A549 (cell line): ENCODE results near the gene FGD4. TPM values are rescaled to one million over a fixed set of nuclear protein-coding genes. Genes with fewer than 3 reads are reported as not detected.

Experiments used
- ATAC-seq, 2 experiments: fragments of 200-7000 bp in 1 of 2; fragments of >200 bp in 1 of 2; cut with Nextera tagmentation in 1 of 2; cut with Tn5 transposase in 1 of 2; 3 replicates each; pipeline versions ENCODE4 v1.8.0 to v1.9.1; 2018 to 2020; ENCODE audit warnings: mild to moderate bottlenecking in 1 of 2, moderate library complexity in 1 of 2
- CTCF ChIA-PET: fragments of 300-600 bp; sonication (Branson Sonifier 250); formaldehyde crosslinking; extraction: SDS; loops from one replicate; lab custom pipeline; 2021; ENCODE audit warnings: antibody characterized with exemption, inconsistent platforms; lab: Yijun Ruan, JAX
- POLR2A ChIA-PET: fragments of 350-600 bp; formaldehyde crosslinking; extraction: SDS; loops from one replicate; lab custom pipeline; 2021; ENCODE audit warnings: antibody characterized with exemption, inconsistent platforms; lab: Yijun Ruan, JAX
- DNase-seq, 2 experiments: peaks; one replicate each; pipeline versions ENCODE4 v3.0.0 to v3.0.0-alpha.2; 2011 to 2016; ENCODE audit warnings: low read depth in 1 of 2, low spot score in 1 of 2
- FAIRE-seq: peaks from 2 replicates; lab custom pipeline; 2011; peaks lifted over from hg19 to GRCh38; lab: Jason Lieb, UNC
- H3K27ac ChIP-seq, 2 experiments: fragments of >200 bp; sonication (Bioruptor Twin); formaldehyde crosslinking; 3 replicates each; pipeline ENCODE4 v1.5.1; 2016 to 2017
- H3K4me1 ChIP-seq: fragments of >200 bp; sonication (Bioruptor Twin); formaldehyde crosslinking; 3 replicates; pipeline ENCODE4 v1.6.1; 2016
- H3K4me2 ChIP-seq: fragments of >200 bp; sonication (Bioruptor Twin); formaldehyde crosslinking; 3 replicates; pipeline ENCODE4 v1.6.1; 2016
- H3K4me3 ChIP-seq: fragments of >200 bp; sonication (Bioruptor Twin); formaldehyde crosslinking; 3 replicates; pipeline ENCODE4 v1.5.1; 2016
- H3K9me3 ChIP-seq: fragments of >200 bp; sonication (Bioruptor Twin); formaldehyde crosslinking; 3 replicates; pipeline ENCODE4 v1.6.1; 2016
- BHLHE40 ChIP-seq: IDR thresholded peaks from 2 replicates; pipeline ENCODE4 v1.6.1; 2012; ENCODE audit warnings: low read depth, low read length, inconsistent platforms
- CBX8 ChIP-seq: fragments of 200-600 bp; sonication (generic); IDR thresholded peaks from 2 replicates; pipeline ENCODE4 v1.6.1; 2016
- CHD2 ChIP-seq: fragments of 150-350 bp; IDR thresholded peaks from 2 replicates; pipeline ENCODE4 v1.6.1; 2014; ENCODE audit warnings: low read length; ENCODE audit not compliant: partially characterized antibody
- E2F6 ChIP-seq: IDR thresholded peaks from 2 replicates; pipeline ENCODE4 v1.6.1; 2012; ENCODE audit warnings: low read depth, borderline replicate concordance
- EHF ChIP-seq: fragments of 250-450 bp; sonication (Bioruptor Pico); IDR thresholded peaks from 2 replicates; pipeline ENCODE4 v1.5.0; 2020; ENCODE audit warnings: mild to moderate bottlenecking
- EHMT2 ChIP-seq: fragments of 200-600 bp; sonication (generic); IDR thresholded peaks from 2 replicates; pipeline ENCODE4 v1.6.1; 2016; ENCODE audit warnings: antibody characterized with exemption, low read depth, mild to moderate bottlenecking, moderate library complexity
- HDAC2 ChIP-seq: fragments of 200-600 bp; sonication (generic); IDR thresholded peaks from 2 replicates; pipeline ENCODE4 v1.6.1; 2016
- HES2 ChIP-seq: fragments of >200 bp; sonication (Bioruptor Twin); formaldehyde crosslinking; IDR thresholded peaks from 2 replicates; pipeline ENCODE4 v1.6.1; 2016
- HOXA7 ChIP-seq: fragments of 250-450 bp; sonication (Bioruptor Pico); IDR thresholded peaks from 2 replicates; pipeline ENCODE4 v1.5.0; 2020; ENCODE audit warnings: mild to moderate bottlenecking, moderate library complexity
- HOXB5 ChIP-seq: fragments of 250-450 bp; sonication (Bioruptor Pico); IDR thresholded peaks from 2 replicates; pipeline ENCODE4 v1.5.0; 2020; ENCODE audit warnings: mild to moderate bottlenecking, moderate library complexity
- JUN ChIP-seq, 2 experiments: fragments of >200 bp; sonication (Bioruptor Twin); formaldehyde crosslinking; IDR thresholded peaks; 2 replicates in 1 of 2; 3 replicates in 1 of 2; pipeline ENCODE4 v1.6.1; 2016 to 2017
- JUNB ChIP-seq: fragments of >200 bp; sonication (Bioruptor Twin); formaldehyde crosslinking; IDR thresholded peaks from 2 replicates; pipeline ENCODE4 v1.6.1; 2016
- KDM5A ChIP-seq: fragments of 200-600 bp; sonication (generic); IDR thresholded peaks from 2 replicates; pipeline ENCODE4 v1.6.1; 2016; ENCODE audit warnings: antibody characterized with exemption, mild to moderate bottlenecking
- MAZ ChIP-seq: fragments of 150-350 bp; IDR thresholded peaks from 2 replicates; pipeline ENCODE4 v1.6.1; 2014; ENCODE audit warnings: antibody characterized with exemption, low read depth, low read length, borderline replicate concordance
- NPAS2 ChIP-seq: fragments of 250-450 bp; sonication (Bioruptor Pico); IDR thresholded peaks from 2 replicates; pipeline ENCODE4 v1.8.0; 2022; ENCODE audit warnings: mild to moderate bottlenecking, moderate library complexity, borderline replicate concordance
- PHF8 ChIP-seq: fragments of 200-600 bp; sonication (generic); IDR thresholded peaks from 2 replicates; pipeline ENCODE4 v1.6.1; 2016; ENCODE audit warnings: low read depth, mild to moderate bottlenecking, antibody characterized with exemption, moderate library complexity, borderline replicate concordance
- RAD21 ChIP-seq, 2 experiments: fragments of >200 bp in 1 of 2; sonication (Bioruptor Twin) in 1 of 2; formaldehyde crosslinking in 1 of 2; IDR thresholded peaks in 1 of 2; conservative IDR thresholded peaks in 1 of 2; 2 replicates in 1 of 2; 3 replicates in 1 of 2; pipeline ENCODE4 v1.6.1; 2012 to 2018; ENCODE audit warnings: inconsistent platforms in 1 of 2
- RARB ChIP-seq: fragments of 250-450 bp; sonication (Bioruptor Pico); IDR thresholded peaks from 2 replicates; pipeline ENCODE4 v1.8.0; 2021; ENCODE audit warnings: mild to moderate bottlenecking, moderate library complexity
- SMC3 ChIP-seq: fragments of >200 bp; sonication (Bioruptor Twin); formaldehyde crosslinking; IDR thresholded peaks from 3 replicates; pipeline ENCODE4 v1.6.1; 2018; ENCODE audit warnings: inconsistent platforms
- WGBS: methylation state at CpG from one replicate; pipeline ENCODE4 v1.1.6; 2017; ENCODE audit errors: missing lambda C conversion rate; 5-methylcytosine and 5-hydroxymethylcytosine counted together
- polyA plus RNA-seq, 4 experiments: library from polyadenylated mRNA; depleted of rRNA in 3 of 4; stranded (reverse); fragments of >200 nt; fragmentation: RNase III in 1 of 4; extraction: RNeasy Plus Mini Kit Qiagen cat#74134 plus additional on column Dnase treatment in 1 of 4; gene quantifications; 2 replicates in 3 of 4; 3 replicates in 1 of 4; pipeline ENCODE4 v1.2.3, GENCODE V29; 2011 to 2017
- TF ChIP-seq, protein P1 (sequence below): fragments of 250-450 bp; sonication (Bioruptor Pico); IDR thresholded peaks from 2 replicates; pipeline ENCODE4 v1.5.0; 2021; ENCODE audit warnings: mild to moderate bottlenecking, moderate library complexity, borderline replicate concordance
- TF ChIP-seq, protein P2 (sequence below): fragments of >200 bp; sonication (Bioruptor Twin); formaldehyde crosslinking; IDR thresholded peaks from 3 replicates; pipeline ENCODE4 v1.6.1; 2016
- TF ChIP-seq, protein P3 (sequence below): fragments of 150-350 bp; IDR thresholded peaks from 2 replicates; pipeline ENCODE4 v1.6.1; 2014; ENCODE audit warnings: low read depth, mild to moderate bottlenecking, low read length
- TF ChIP-seq, protein P4 (sequence below): fragments of >200 bp; sonication (Bioruptor Twin); formaldehyde crosslinking; IDR thresholded peaks from 3 replicates; pipeline ENCODE4 v1.5.1; 2016
- TF ChIP-seq, protein P5 (sequence below): fragments of 200-600 bp; sonication (generic); IDR thresholded peaks from 2 replicates; pipeline ENCODE4 v1.6.1; 2016; ENCODE audit warnings: antibody characterized with exemption, mild to moderate bottlenecking, moderate library complexity

Gene FGD4
- polyA plus RNA-seq, 2 of the 4 experiments (the other 2 are of a cell fraction) = 2.2 to 6.0 TPM

DNA sequence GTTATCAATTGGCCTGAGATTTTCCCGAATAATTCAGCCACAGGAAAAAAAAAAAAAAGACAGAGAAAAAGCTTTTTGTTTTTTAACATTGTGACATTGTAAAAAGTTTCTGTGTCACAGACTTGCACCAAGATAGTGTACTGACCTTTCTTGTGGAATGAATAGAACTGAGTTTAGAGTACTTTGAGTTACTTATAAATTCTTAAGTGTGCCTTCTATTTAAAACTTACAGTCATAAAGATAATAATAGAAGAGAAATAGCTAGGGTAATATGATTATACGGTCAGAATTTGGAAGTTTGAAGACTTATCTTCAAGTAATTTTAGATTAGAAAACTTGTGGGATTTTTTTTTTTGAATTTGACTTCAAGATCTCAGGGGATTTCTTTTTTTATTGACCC, 88.8 kb downstream of the FGD4 start:
- Histone ChIP-seq H3K4me3 (no peak overlapping the region), H3K27ac (no peak overlapping the region), H3K4me2 (no peak overlapping the region), H3K9me3 (no peaks in the 10 kb centered on the region)
- no peak for ATAC-seq
- ChIA-PET CTCF (interaction anchor here (1.2 kb wide), 1 partner anchor 20 kb away, joined by 4 read pairs; no protein-coding TSS in a partner anchor), POLR2A (no interaction called here)
- no peak for FAIRE-seq
- TF ChIP-seq E2F6 (no peak), SMC3 (no peak), EHF (no peak), RAD21 (conservative IDR thresholded peaks at IDR 0.05 in 1 of 2, IDR thresholded peaks at IDR 0.05 in 1 of 2) (no peak), RARB (no peak), CHD2 (no peak), NPAS2 (no peak), MAZ (no peak)
- TF ChIP-seq, protein P1, sequence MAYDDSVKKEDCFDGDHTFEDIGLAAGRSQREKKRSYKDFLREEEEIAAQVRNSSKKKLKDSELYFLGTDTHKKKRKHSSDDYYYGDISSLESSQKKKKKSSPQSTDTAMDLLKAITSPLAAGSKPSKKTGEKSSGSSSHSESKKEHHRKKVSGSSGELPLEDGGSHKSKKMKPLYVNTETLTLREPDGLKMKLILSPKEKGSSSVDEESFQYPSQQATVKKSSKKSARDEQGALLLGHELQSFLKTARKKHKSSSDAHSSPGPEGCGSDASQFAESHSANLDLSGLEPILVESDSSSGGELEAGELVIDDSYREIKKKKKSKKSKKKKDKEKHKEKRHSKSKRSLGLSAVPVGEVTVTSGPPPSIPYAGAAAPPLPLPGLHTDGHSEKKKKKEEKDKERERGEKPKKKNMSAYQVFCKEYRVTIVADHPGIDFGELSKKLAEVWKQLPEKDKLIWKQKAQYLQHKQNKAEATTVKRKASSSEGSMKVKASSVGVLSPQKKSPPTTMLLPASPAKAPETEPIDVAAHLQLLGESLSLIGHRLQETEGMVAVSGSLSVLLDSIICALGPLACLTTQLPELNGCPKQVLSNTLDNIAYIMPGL = no peak
- TF ChIP-seq, protein P2, sequence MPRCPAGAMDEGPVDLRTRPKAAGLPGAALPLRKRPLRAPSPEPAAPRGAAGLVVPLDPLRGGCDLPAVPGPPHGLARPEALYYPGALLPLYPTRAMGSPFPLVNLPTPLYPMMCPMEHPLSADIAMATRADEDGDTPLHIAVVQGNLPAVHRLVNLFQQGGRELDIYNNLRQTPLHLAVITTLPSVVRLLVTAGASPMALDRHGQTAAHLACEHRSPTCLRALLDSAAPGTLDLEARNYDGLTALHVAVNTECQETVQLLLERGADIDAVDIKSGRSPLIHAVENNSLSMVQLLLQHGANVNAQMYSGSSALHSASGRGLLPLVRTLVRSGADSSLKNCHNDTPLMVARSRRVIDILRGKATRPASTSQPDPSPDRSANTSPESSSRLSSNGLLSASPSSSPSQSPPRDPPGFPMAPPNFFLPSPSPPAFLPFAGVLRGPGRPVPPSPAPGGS = no peak
- TF ChIP-seq, protein P3, sequence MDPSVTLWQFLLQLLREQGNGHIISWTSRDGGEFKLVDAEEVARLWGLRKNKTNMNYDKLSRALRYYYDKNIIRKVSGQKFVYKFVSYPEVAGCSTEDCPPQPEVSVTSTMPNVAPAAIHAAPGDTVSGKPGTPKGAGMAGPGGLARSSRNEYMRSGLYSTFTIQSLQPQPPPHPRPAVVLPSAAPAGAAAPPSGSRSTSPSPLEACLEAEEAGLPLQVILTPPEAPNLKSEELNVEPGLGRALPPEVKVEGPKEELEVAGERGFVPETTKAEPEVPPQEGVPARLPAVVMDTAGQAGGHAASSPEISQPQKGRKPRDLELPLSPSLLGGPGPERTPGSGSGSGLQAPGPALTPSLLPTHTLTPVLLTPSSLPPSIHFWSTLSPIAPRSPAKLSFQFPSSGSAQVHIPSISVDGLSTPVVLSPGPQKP = no peak
- TF ChIP-seq, all 56 proteins: peak for 0
- H3K4me1 ChIP-seq = peaks cover 8% of the 10 kb centered on the region; the same call in 1 of the 3 replicates
- DNase-seq = no peak
- 84% methylated on average over 2 of the region's 2 CpGs for WGBS

DNA sequence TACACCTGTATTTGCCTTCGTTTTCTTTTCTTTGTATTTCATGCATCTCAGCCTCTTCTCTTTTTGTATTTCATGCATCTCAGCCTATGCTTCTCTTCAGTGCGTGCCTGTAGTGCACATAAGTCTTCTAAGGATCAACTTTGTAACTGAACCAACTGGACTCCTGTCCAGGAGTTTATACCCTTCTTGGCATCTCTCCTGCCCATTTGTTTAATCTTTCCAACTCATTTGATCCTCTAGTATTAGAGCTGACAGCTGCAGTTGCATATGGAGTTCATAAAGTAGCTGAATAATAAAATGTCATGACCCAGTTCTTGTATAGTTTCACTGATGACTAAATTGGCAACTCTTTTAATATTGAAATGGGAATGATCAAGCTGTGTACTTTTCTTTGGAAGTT, 89.7 kb downstream of the FGD4 start:
- ChIA-PET POLR2A (no interaction called here), CTCF (interaction anchor here (1.1 kb wide), 1 partner anchor 34 kb away, joined by 4 read pairs; no protein-coding TSS in a partner anchor)
- FAIRE-seq = no peak
- WGBS = 85% methylated on average over 2 of the region's 2 CpGs
- no peaks in the 10 kb centered on the region for H3K9me3 ChIP-seq
- no peak for TF ChIP-seq HDAC2
- TF ChIP-seq HOXA7 (CRISPR knock-in tag) = no peak
- TF ChIP-seq CBX8 = no peak
- TF ChIP-seq KDM5A = no peak
- no peak for TF ChIP-seq PHF8
- TF ChIP-seq JUN (IDR thresholded peaks at IDR 0.05) = no peak
- TF ChIP-seq EHMT2 = no peak
- no peak overlapping the region for H3K4me3 ChIP-seq
- DNase-seq = no peak
- ATAC-seq = no peak
- no peak overlapping the region for H3K4me2 ChIP-seq
- H3K27ac ChIP-seq = no peak overlapping the region
- peaks cover 8% of the 10 kb centered on the region; the same call in 1 of the 3 replicates for H3K4me1 ChIP-seq

DNA sequence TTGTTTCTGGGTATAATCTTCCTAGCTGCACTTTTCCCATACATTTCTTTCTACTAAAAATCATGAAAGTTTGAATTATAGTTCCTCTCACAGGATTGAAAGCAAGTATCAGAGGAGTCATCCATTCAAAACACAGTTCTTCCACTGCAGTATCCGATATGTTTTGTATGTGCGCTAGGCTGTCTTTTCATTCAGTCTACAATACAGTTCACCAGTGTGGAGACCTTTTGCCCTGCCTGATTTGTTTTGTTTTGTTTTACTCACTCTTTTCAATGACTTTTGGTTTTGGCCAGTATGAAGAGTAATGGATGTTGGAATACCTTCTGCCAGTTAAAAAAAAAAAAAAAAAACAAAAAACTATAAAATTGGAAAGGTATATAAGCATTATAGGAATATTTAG, 91.4 kb downstream of the FGD4 start:
- WGBS = 94% methylated on average over 2 of the region's 2 CpGs
- H3K27ac ChIP-seq = no peak overlapping the region
- DNase-seq (no peak), ATAC-seq (no peak), FAIRE-seq (no peak)
- no peak overlapping the region for H3K4me3 ChIP-seq
- H3K9me3 ChIP-seq = no peaks in the 10 kb centered on the region
- ChIA-PET CTCF (interaction anchor here (1.4 kb wide), 1 partner anchor 14 kb away, joined by 3 read pairs; no protein-coding TSS in a partner anchor), POLR2A (no interaction called here)
- H3K4me1 ChIP-seq = peaks cover 8% of the 10 kb centered on the region; the same call in 1 of the 3 replicates
- H3K4me2 ChIP-seq = no peak overlapping the region
- no peak for TF ChIP-seq RARB
- TF ChIP-seq, protein P4, sequence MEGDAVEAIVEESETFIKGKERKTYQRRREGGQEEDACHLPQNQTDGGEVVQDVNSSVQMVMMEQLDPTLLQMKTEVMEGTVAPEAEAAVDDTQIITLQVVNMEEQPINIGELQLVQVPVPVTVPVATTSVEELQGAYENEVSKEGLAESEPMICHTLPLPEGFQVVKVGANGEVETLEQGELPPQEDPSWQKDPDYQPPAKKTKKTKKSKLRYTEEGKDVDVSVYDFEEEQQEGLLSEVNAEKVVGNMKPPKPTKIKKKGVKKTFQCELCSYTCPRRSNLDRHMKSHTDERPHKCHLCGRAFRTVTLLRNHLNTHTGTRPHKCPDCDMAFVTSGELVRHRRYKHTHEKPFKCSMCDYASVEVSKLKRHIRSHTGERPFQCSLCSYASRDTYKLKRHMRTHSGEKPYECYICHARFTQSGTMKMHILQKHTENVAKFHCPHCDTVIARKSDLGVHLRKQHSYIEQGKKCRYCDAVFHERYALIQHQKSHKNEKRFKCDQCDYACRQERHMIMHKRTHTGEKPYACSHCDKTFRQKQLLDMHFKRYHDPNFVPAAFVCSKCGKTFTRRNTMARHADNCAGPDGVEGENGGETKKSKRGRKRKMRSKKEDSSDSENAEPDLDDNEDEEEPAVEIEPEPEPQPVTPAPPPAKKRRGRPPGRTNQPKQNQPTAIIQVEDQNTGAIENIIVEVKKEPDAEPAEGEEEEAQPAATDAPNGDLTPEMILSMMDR = no peak
- no peak for TF ChIP-seq HES2
- no peak for TF ChIP-seq HOXB5 (CRISPR knock-in tag)
- no peak for TF ChIP-seq KDM5A
- no peak for TF ChIP-seq JUNB
- TF ChIP-seq BHLHE40 = no peak
- TF ChIP-seq, protein P5, sequence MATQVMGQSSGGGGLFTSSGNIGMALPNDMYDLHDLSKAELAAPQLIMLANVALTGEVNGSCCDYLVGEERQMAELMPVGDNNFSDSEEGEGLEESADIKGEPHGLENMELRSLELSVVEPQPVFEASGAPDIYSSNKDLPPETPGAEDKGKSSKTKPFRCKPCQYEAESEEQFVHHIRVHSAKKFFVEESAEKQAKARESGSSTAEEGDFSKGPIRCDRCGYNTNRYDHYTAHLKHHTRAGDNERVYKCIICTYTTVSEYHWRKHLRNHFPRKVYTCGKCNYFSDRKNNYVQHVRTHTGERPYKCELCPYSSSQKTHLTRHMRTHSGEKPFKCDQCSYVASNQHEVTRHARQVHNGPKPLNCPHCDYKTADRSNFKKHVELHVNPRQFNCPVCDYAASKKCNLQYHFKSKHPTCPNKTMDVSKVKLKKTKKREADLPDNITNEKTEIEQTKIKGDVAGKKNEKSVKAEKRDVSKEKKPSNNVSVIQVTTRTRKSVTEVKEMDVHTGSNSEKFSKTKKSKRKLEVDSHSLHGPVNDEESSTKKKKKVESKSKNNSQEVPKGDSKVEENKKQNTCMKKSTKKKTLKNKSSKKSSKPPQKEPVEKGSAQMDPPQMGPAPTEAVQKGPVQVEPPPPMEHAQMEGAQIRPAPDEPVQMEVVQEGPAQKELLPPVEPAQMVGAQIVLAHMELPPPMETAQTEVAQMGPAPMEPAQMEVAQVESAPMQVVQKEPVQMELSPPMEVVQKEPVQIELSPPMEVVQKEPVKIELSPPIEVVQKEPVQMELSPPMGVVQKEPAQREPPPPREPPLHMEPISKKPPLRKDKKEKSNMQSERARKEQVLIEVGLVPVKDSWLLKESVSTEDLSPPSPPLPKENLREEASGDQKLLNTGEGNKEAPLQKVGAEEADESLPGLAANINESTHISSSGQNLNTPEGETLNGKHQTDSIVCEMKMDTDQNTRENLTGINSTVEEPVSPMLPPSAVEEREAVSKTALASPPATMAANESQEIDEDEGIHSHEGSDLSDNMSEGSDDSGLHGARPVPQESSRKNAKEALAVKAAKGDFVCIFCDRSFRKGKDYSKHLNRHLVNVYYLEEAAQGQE = no peak
